K562 (cell line): ENCODE data around the gene TOM1L2. TPM values are rescaled to one million over a fixed set of nuclear protein-coding genes. Genes with fewer than 3 reads are reported as not detected.

Experiments
- ATAC-seq: fragments of 200-7000 bp; cut with Tn5 transposase; 3 replicates; pipeline ENCODE4 v1.9.1; 2020; ENCODE audit warnings: moderate library complexity
- BruUV-seq: library from RNA; stranded (reverse); fragments of 400-500 nt; replicated peaks from 2 replicates; lab custom pipeline; 2021; lab: Mats Ljungman, UMichigan
- CTCF ChIA-PET: fragments of 300-600 bp; formaldehyde crosslinking; extraction: SDS; loops from one replicate; lab custom pipeline; 2021; ENCODE audit warnings: low intra/inter-chr PET ratio; lab: Yijun Ruan, JAX
- POLR2A ChIA-PET: fragments of 300-600, 350-650 bp; sonication (Branson Sonifier 250); formaldehyde crosslinking; extraction: SDS; loops from one replicate; lab custom pipeline; 2021; ENCODE audit warnings: antibody characterized with exemption, inconsistent platforms; lab: Yijun Ruan, JAX
- DNase-seq, 4 experiments: peaks; one replicate each; pipeline versions ENCODE4 v3.0.0 to v3.0.0-alpha.2; 2011 to 2018; ENCODE audit warnings: low spot score in 3 of 4, mixed read lengths in 3 of 4; ENCODE audit errors: extremely low read depth in 1 of 4
- FAIRE-seq: peaks from 2 replicates; lab custom pipeline; 2011; peaks lifted over from hg19 to GRCh38; lab: Jason Lieb, UNC
- H2AFZ ChIP-seq: 2 replicates; pipeline ENCODE4 v1.6.0; 2011; ENCODE audit warnings: low read depth, low read length, control low read depth, inconsistent platforms
- H3K27ac ChIP-seq: fragments of 200-600 bp; 3 replicates; pipeline ENCODE4 v1.8.0; 2011; ENCODE audit warnings: low read depth, mild to moderate bottlenecking, control low read depth, inconsistent platforms, low read length, moderate library complexity, mixed read lengths; ENCODE audit errors: extremely low read depth
- H3K27me3 ChIP-seq, 2 experiments: fragments of 300-600 bp in 1 of 2; 2 replicates in 1 of 2; 3 replicates in 1 of 2; pipeline versions ENCODE4 v1.6.0 to v1.8.0; 2011; ENCODE audit warnings: inconsistent platforms in 2 of 2, low read length in 2 of 2, mild to moderate bottlenecking in 1 of 2, mixed read lengths in 1 of 2, moderate library complexity in 1 of 2; ENCODE audit not compliant: control insufficient read depth in 2 of 2, insufficient read depth in 2 of 2
- H3K36me3 ChIP-seq: fragments of 300-600 bp; 3 replicates; pipeline ENCODE4 v1.8.0; 2011; ENCODE audit warnings: mild to moderate bottlenecking, low read length, inconsistent platforms; ENCODE audit not compliant: control insufficient read depth, insufficient read depth
- H3K4me1 ChIP-seq, 2 experiments: fragments of 200-600 bp in 1 of 2; replicated peaks in 1 of 2; 2 replicates in 1 of 2; 3 replicates in 1 of 2; pipeline versions ENCODE4 v1.5.1 to v1.8.0; 2011; ENCODE audit warnings: inconsistent platforms in 2 of 2, low read length in 2 of 2, mild to moderate bottlenecking in 1 of 2, mixed read lengths in 1 of 2, moderate library complexity in 1 of 2; ENCODE audit not compliant: control insufficient read depth in 2 of 2, insufficient read depth in 2 of 2
- H3K4me2 ChIP-seq: 2 replicates; pipeline ENCODE4 v1.6.1; 2011; ENCODE audit warnings: low read length, control low read depth, inconsistent platforms, mixed read lengths; ENCODE audit not compliant: insufficient read depth
- H3K4me3 ChIP-seq: fragments of 200-600 bp; sonication (generic), shearing (Covaris generic); 2 replicates; pipeline ENCODE4 v1.5.1; 2016; ENCODE audit warnings: control low read depth, inconsistent platforms
- H3K79me2 ChIP-seq: fragments of 200-600 bp; 3 replicates; pipeline ENCODE4 v1.8.0; 2011; ENCODE audit warnings: low read length, inconsistent platforms; ENCODE audit not compliant: control insufficient read depth, insufficient read depth
- H3K9ac ChIP-seq, 2 experiments: 2 replicates each; pipeline versions ENCODE4 v1.6.0 to v1.6.1; 2011; ENCODE audit warnings: low read depth in 2 of 2, low read length in 2 of 2, control low read depth in 1 of 2, inconsistent platforms in 1 of 2, mild to moderate bottlenecking in 1 of 2, mixed read lengths in 1 of 2; ENCODE audit not compliant: insufficient read depth in 1 of 2
- H3K9me1 ChIP-seq: one replicate; pipeline ENCODE4 v1.6.0; 2011; ENCODE audit warnings: inconsistent platforms, mild to moderate bottlenecking, low read length, moderate library complexity; ENCODE audit not compliant: control insufficient read depth, insufficient read depth
- H3K9me3 ChIP-seq: replicated peaks from 2 replicates; pipeline ENCODE4 v1.5.1; 2011; ENCODE audit warnings: low read depth, low read length, inconsistent platforms; ENCODE audit not compliant: control insufficient read depth, insufficient read depth
- H4K20me1 ChIP-seq: replicated peaks from 2 replicates; pipeline ENCODE4 v1.6.1; 2011; ENCODE audit warnings: low read length, inconsistent platforms, mixed read lengths; ENCODE audit not compliant: control insufficient read depth, insufficient read depth
- BCL6 ChIP-seq: fragments of 250-450 bp; sonication (Bioruptor Pico); IDR thresholded peaks from 2 replicates; pipeline ENCODE4 v1.4.0; 2020
- ZKSCAN1 ChIP-seq: fragments of 150-350 bp; IDR thresholded peaks from 2 replicates; pipeline ENCODE4 v1.6.1; 2016; ENCODE audit warnings: low read depth, low read length
- ZNF77 ChIP-seq: fragments of 250-450 bp; sonication (Bioruptor Pico); IDR thresholded peaks from 2 replicates; pipeline ENCODE4 v1.5.0; 2020
- WGBS: fragments of 100-300 bp; shearing (Covaris generic); methylation state at CpG from one replicate; pipeline ENCODE4 v1.1.6; 2016; ENCODE audit warnings: low coverage, mixed read lengths; ENCODE audit not compliant: insufficient coverage; ENCODE audit errors: missing lambda C conversion rate; 5-methylcytosine and 5-hydroxymethylcytosine counted together
- in situ Hi-C: fragments of 300-500 bp; cut with MboI; formaldehyde crosslinking; loops from 4 replicates; pipeline ENCODE4 v1.15.0; 2018; ENCODE audit warnings: inconsistent platforms, mixed read lengths
- intact Hi-C: fragments of 100-400 bp; cut with micrococcal nuclease; formaldehyde crosslinking; loops from 2 replicates; pipeline ENCODE4 v1.14.2; 2022
- polyA plus RNA-seq, 8 experiments: library from polyadenylated mRNA; depleted of rRNA in 4 of 8; stranded (reverse) in 5 of 8; unstranded in 3 of 8; fragments of >200 nt; fragmentation: Nextera tagmentation in 2 of 8; fragmentation: Illumina TruSeq in 1 of 8; extraction: Ambion mirVana in 2 of 8; extraction: Trizol in 1 of 8; gene quantifications; 2 replicates each; pipeline versions ENCODE4 v1.2.1 to v1.2.3, GENCODE V29; 2011 to 2014; ENCODE audit warnings: inconsistent platforms in 1 of 8, missing spikeins in 1 of 8
- total RNA-seq, 7 experiments: library from RNA; depleted of rRNA in 6 of 7; stranded (reverse); fragments of >200 nt in 6 of 7; fragmentation: Illumina TruSeq in 2 of 7; extraction: Trizol in 2 of 7; gene quantifications; 2 replicates each; pipeline versions ENCODE4 v1.2.1 to v1.2.3, GENCODE V29; 2011 to 2021; ENCODE audit warnings: low replicate concordance in 1 of 7
- TF ChIP-seq, protein P1 (sequence below): IDR thresholded peaks from 2 replicates; pipeline ENCODE4 v1.6.1; 2012; ENCODE audit warnings: low read depth, low read length, improper control_type of control experiment, borderline replicate concordance

The TOM1L2 gene
- total and polyA plus RNA-seq, 9 of the 15 experiments (the other 6 are each of a cell fraction or from before 2014, with no cell fraction given), result 0.07 to 6.0 (median 2.5) TPM

DNA sequence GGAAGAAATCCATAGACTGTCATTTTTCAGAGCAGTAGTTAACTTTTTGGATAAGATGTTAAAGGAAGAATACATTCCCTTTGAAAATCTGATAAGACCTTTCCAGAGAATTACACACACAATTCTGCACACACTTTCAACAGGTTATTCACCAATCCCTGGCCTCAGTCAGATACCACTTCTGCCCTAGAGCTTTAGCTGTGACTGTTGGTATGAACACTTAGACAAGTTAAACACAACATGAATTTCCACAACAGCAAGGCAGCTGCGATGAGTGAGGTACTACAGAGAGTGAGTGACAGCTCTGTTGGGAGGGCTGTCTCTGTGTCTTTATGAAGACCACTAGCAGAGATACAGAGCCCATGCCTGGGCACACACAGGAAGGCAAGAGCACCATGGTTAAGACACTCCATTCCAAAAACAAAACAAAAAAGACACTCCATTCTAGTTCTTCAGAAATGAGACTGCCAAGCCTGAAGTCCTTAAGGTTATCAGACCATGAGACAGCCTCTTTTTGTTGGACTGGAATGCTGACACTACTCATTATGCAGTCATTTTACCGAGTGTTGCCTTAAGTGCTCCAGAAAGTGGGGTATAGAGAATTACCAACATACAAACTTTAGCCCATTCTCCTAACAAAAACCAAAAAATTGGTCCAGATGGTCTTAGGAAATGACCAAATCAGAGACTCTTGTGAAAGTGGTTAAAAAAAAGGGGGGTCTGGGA, 42.4 kb downstream of the TOM1L2 start (continued):
- TF ChIP-seq, protein P1, sequence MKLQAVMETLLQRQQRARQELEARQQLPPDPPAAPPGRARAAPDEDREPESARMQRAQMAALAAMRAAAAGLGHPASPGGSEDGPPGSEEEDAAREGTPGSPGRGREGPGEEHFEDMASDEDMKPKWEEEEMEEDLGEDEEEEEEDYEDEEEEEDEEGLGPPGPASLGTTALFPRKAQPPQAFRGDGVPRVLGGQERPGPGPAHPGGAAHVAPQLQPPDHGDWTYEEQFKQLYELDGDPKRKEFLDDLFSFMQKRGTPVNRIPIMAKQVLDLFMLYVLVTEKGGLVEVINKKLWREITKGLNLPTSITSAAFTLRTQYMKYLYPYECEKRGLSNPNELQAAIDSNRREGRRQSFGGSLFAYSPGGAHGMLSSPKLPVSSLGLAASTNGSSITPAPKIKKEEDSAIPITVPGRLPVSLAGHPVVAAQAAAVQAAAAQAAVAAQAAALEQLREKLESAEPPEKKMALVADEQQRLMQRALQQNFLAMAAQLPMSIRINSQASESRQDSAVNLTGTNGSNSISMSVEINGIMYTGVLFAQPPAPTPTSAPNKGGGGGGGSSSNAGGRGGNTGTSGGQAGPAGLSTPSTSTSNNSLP, result no peak
- no peak for TF ChIP-seq BCL6

DNA sequence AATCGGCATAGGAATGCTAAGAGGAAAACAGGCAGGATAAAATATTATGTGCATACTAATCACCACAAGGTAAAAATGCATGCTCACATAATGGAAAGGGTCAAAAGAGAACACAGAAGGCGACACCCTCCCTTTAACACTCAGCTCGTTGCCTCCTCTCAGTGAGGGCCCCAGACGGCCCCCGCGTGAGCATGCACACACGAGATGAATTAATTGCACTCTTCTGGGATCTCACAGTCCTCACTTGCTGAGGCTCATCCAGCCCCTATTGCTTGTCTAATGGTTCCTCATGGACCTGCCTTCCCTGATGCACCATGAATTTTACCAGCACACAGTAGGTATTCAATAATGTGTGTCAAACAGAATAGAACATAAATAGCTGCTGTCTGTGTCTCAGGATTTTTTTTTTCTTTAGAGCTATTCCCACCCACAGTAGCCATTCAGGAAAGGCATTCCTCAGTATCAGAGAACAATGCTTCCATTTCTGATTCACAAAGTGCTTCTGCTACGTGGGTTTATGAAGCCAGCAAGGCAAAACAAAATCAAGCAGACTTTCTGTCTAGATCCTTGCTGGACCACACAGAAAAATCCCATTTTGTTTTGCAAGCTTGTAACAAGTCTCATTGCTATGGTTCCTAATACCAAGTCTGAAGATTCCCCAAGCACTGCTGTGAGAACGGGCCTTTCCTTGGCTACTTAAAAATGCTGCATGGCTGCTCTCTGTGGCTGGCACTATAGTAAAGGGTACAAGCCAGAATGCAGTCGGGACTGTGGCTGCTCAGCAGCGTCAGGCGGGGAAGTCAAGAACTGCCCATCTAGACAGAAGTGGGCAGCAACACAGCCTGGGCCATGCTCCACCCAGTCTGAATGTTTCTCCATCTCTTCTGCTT, 43.6 kb downstream of the TOM1L2 start:
- Histone ChIP-seq H3K9ac (no peak overlapping the region), H3K36me3 (no peaks in the 10 kb centered on the region), H3K27me3 (no peaks in the 10 kb centered on the region), H3K27ac (no peak overlapping the region), H3K79me2 (no peaks in the 10 kb centered on the region), H2AFZ (no peak overlapping the region), H3K4me3 (no peak overlapping the region), H3K9me1 (no peaks in the 10 kb centered on the region), H3K4me2 (no peak overlapping the region), H3K9me3 (no peaks in the 10 kb centered on the region)
- FAIRE-seq (no peak), DNase-seq (no peak)
- POLR2A ChIA-PET, result interaction anchor here (0.6 to 0.8 kb wide), 3 partner anchors 87 to 176 kb away, joined by 3 read pairs; no protein-coding TSS in a partner anchor
- intact Hi-C loops (no loop called here), in situ Hi-C loops (no loop called here)
- TF ChIP-seq ZNF77 (CRISPR knock-in tag) (no peak), ZKSCAN1 (peak; percentile 63)
- TF ChIP-seq, all 486 proteins: peak for 1
- Histone ChIP-seq H4K20me1 (no peaks in the 10 kb centered on the region), H3K4me1 (peaks cover 0 to 9% of the 10 kb centered on the region in 2 experiments; a peak in 3 of 5 replicates)
- 58% methylated on average over 12 of the region's 12 CpGs for WGBS
- no TSS peak for BruUV-seq
- no peak for ATAC-seq
- CTCF ChIA-PET, result interaction anchor here (0.5 kb wide), 1 partner anchor 926 kb away, joined by 3 read pairs; no protein-coding TSS in a partner anchor
